ENCODE data around the gene RPS16.
A peak's percentile ranks its signal among the peaks of the same experiment; 100 is the strongest.

Gene RPS16

GRCh38 chr19:39415111-39416046 is 20.4 kb downstream of the RPS16 start:
- no peaks in the 10 kb centered on the region for H3K9me3 ChIP-seq (ENCODE audit: control insufficient read depth, insufficient read depth, low read length)
- H3K36me3 ChIP-seq (ENCODE audit: control insufficient read depth, insufficient read depth, low read length) = peaks cover 29% of the 10 kb centered on the region
- peak overlapping the region; percentile 5 for H3K9ac ChIP-seq (ENCODE audit: low read depth, low read length)
- H3K27me3 ChIP-seq (ENCODE audit: control insufficient read depth, insufficient read depth, low read length) = no peaks in the 10 kb centered on the region
- H3K4me1 ChIP-seq (ENCODE audit: control insufficient read depth, insufficient read depth, low read length) = peaks cover 12% of the 10 kb centered on the region
- H3K4me3 ChIP-seq (ENCODE audit: low read depth, low read length) = peak overlapping the region; percentile 94

GRCh38 chr19:39413911-39414608 is 21.7 kb downstream of the RPS16 start:
- Histone ChIP-seq H3K9me3 (ENCODE audit: control insufficient read depth, insufficient read depth, low read length) (no peaks in the 10 kb centered on the region), H3K4me3 (ENCODE audit: low read depth, low read length) (peak overlapping the region; percentile 94), H3K27me3 (ENCODE audit: control insufficient read depth, insufficient read depth, low read length) (no peaks in the 10 kb centered on the region), H3K36me3 (ENCODE audit: control insufficient read depth, insufficient read depth, low read length) (peaks cover 24% of the 10 kb centered on the region), H3K4me1 (ENCODE audit: control insufficient read depth, insufficient read depth, low read length) (peaks cover 13% of the 10 kb centered on the region), H3K9ac (ENCODE audit: low read depth, low read length) (peak overlapping the region; percentile 54)

GRCh38 chr19:39413272-39413910 is 22.4 kb downstream of the RPS16 start:
- Histone ChIP-seq H3K27me3 (ENCODE audit: control insufficient read depth, insufficient read depth, low read length) (no peaks in the 10 kb centered on the region), H3K36me3 (ENCODE audit: control insufficient read depth, insufficient read depth, low read length) (peaks cover 20% of the 10 kb centered on the region), H3K9me3 (ENCODE audit: control insufficient read depth, insufficient read depth, low read length) (no peaks in the 10 kb centered on the region), H3K4me3 (ENCODE audit: low read depth, low read length) (peak overlapping the region; percentile 97), H3K9ac (ENCODE audit: low read depth, low read length) (peak overlapping the region; percentile 92), H3K4me1 (ENCODE audit: control insufficient read depth, insufficient read depth, low read length) (peaks cover 18% of the 10 kb centered on the region)

- Histone ChIP-seq H3K9ac (ENCODE audit: low read depth, low read length) (peak overlapping the region; percentile 92), H3K36me3 (ENCODE audit: control insufficient read depth, insufficient read depth, low read length) (peaks cover 23% of the 10 kb centered on the region), H3K4me1 (ENCODE audit: control insufficient read depth, insufficient read depth, low read length) (peaks cover 18% of the 10 kb centered on the region), H3K27me3 (ENCODE audit: control insufficient read depth, insufficient read depth, low read length) (no peaks in the 10 kb centered on the region), H3K4me3 (ENCODE audit: low read depth, low read length) (peak overlapping the region; percentile 97), H3K9me3 (ENCODE audit: control insufficient read depth, insufficient read depth, low read length) (no peaks in the 10 kb centered on the region)
Measured at GRCh38 chr19:39412867-39413271, 22.9 kb downstream of the RPS16 start.

GRCh38 chr19:39412100-39412866 is 23.5 kb downstream of the RPS16 start, which contains the start of gene PLEKHG2:
TSS of gene PLEKHG2 (plus strand) at chr19:39412669. CDS start at chr19:39414087, 1,418 bp downstream.
- Histone ChIP-seq H3K9me3 (ENCODE audit: control insufficient read depth, insufficient read depth, low read length) (no peaks in the 10 kb centered on the region), H3K4me1 (ENCODE audit: control insufficient read depth, insufficient read depth, low read length) (peaks cover 18% of the 10 kb centered on the region), H3K9ac (ENCODE audit: low read depth, low read length) (peak within 1 kb of the TSS; percentile 92), H3K4me3 (ENCODE audit: low read depth, low read length) (peak within 1 kb of the TSS; percentile 97), H3K27me3 (ENCODE audit: control insufficient read depth, insufficient read depth, low read length) (no peaks in the 10 kb centered on the region), H3K36me3 (ENCODE audit: control insufficient read depth, insufficient read depth, low read length) (peaks cover 23% of the 10 kb centered on the region)

DNA sequence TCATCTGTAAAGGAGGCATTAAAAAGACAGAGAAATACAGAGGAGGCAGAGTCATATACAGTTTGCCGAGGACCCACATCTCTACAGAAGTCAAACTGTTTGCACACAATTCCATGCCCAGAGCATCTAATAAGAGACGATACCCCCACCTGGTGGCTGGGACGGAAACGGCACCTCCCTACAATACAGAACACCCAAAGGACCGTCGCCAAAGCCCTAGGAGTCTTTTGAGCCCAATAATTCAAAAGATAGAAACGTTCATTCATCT is 24.0 kb downstream of the RPS16 start:
- Histone ChIP-seq H3K4me1 (ENCODE audit: control insufficient read depth, insufficient read depth, low read length) (peaks cover 18% of the 10 kb centered on the region), H3K27me3 (ENCODE audit: control insufficient read depth, insufficient read depth, low read length) (no peaks in the 10 kb centered on the region), H3K9me3 (ENCODE audit: control insufficient read depth, insufficient read depth, low read length) (no peaks in the 10 kb centered on the region), H3K9ac (ENCODE audit: low read depth, low read length) (no peak overlapping the region), H3K36me3 (ENCODE audit: control insufficient read depth, insufficient read depth, low read length) (peaks cover 19% of the 10 kb centered on the region), H3K4me3 (ENCODE audit: low read depth, low read length) (peak overlapping the region; percentile 31)

DNA sequence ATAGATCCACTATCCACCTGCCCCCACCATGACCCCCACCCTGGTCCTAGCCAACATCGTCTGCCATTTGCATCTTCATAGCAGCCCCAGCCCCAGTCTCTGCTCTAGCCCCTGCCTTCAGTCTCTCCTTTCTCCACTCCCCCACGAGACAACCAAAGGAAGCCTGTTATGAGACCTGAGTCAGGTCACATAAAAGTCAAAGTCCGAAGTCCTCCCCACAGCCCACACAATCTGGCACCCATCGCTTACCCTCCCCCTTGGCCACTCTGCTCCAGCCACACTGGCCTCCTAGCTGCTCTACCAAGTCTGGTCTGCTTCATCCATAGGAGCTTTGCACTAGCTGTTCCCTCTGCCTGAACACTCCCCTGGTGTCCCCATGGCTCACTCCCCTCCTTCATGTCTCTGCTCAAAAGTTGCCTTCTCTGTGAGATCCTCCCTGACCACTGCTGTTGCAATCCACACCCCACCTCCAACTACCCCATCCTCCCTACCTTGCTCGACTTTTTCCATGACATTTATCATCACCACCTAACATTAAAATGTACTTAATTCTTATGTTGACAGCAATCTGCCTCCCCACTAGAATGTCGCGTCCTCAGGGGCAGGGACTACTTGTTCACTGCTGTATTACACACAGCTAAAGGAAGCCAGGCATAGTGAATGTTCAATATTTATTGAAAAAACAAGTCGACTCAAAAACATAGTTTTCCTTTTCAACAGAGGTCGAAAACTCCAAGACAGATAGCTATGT is 24.5 kb downstream of the RPS16 start:
- peaks cover 18% of the 10 kb centered on the region for H3K4me1 ChIP-seq (ENCODE audit: control insufficient read depth, insufficient read depth, low read length)
- no peak overlapping the region for H3K9ac ChIP-seq (ENCODE audit: low read depth, low read length)
- H3K27me3 ChIP-seq (ENCODE audit: control insufficient read depth, insufficient read depth, low read length) = no peaks in the 10 kb centered on the region
- no peaks in the 10 kb centered on the region for H3K9me3 ChIP-seq (ENCODE audit: control insufficient read depth, insufficient read depth, low read length)
- peaks cover 18% of the 10 kb centered on the region for H3K36me3 ChIP-seq (ENCODE audit: control insufficient read depth, insufficient read depth, low read length)
- peak overlapping the region; percentile 95 for H3K4me3 ChIP-seq (ENCODE audit: low read depth, low read length)

- H3K4me3 ChIP-seq (ENCODE audit: low read depth, low read length) = peak overlapping the region; percentile 95
Measured at GRCh38 chr19:39410831-39411080, 25.0 kb downstream of the RPS16 start.

GRCh38 chr19:39410017-39410830 is 25.5 kb downstream of the RPS16 start:
- H3K4me1 ChIP-seq (ENCODE audit: control insufficient read depth, insufficient read depth, low read length) = peaks cover 24% of the 10 kb centered on the region
- H3K27me3 ChIP-seq (ENCODE audit: control insufficient read depth, insufficient read depth, low read length) = no peaks in the 10 kb centered on the region
- H3K9me3 ChIP-seq (ENCODE audit: control insufficient read depth, insufficient read depth, low read length) = no peaks in the 10 kb centered on the region
- peaks cover 12% of the 10 kb centered on the region for H3K36me3 ChIP-seq (ENCODE audit: control insufficient read depth, insufficient read depth, low read length)
- peak overlapping the region; percentile 95 for H3K4me3 ChIP-seq (ENCODE audit: low read depth, low read length)
- H3K9ac ChIP-seq (ENCODE audit: low read depth, low read length) = peak overlapping the region; percentile 95

More at GRCh38 chr19:39410831-39411080, 25.0 kb downstream of the RPS16 start:
- Histone ChIP-seq H3K27me3 (ENCODE audit: control insufficient read depth, insufficient read depth, low read length) (no peaks in the 10 kb centered on the region), H3K36me3 (ENCODE audit: control insufficient read depth, insufficient read depth, low read length) (peaks cover 13% of the 10 kb centered on the region), H3K9me3 (ENCODE audit: control insufficient read depth, insufficient read depth, low read length) (no peaks in the 10 kb centered on the region), H3K9ac (ENCODE audit: low read depth, low read length) (peak overlapping the region; percentile 95), H3K4me1 (ENCODE audit: control insufficient read depth, insufficient read depth, low read length) (peaks cover 21% of the 10 kb centered on the region)

- Histone ChIP-seq H3K27me3 (ENCODE audit: control insufficient read depth, insufficient read depth, low read length) (no peaks in the 10 kb centered on the region), H3K4me1 (ENCODE audit: control insufficient read depth, insufficient read depth, low read length) (peaks cover 22% of the 10 kb centered on the region), H3K4me3 (ENCODE audit: low read depth, low read length) (peak overlapping the region; percentile 95), H3K9me3 (ENCODE audit: control insufficient read depth, insufficient read depth, low read length) (no peaks in the 10 kb centered on the region), H3K9ac (ENCODE audit: low read depth, low read length) (peak overlapping the region; percentile 95), H3K36me3 (ENCODE audit: control insufficient read depth, insufficient read depth, low read length) (peaks cover 12% of the 10 kb centered on the region)
Measured at GRCh38 chr19:39409208-39410016, 26.3 kb downstream of the RPS16 start.
